Common myeloid progenitor, CD34-positive (primary cell): ENCODE measurements around the gene AIFM1.

Experiments
- CTCF ChIA-PET: fragments of 350-600 bp; sonication (Branson Sonifier 250); formaldehyde crosslinking; loops from one replicate; lab custom pipeline; 2021; ENCODE audit warnings: antibody characterized with exemption; lab: Charles Lee
- POLR2A ChIA-PET: fragments of 350-600 bp; sonication (Branson Sonifier 250); formaldehyde crosslinking; loops from one replicate; lab custom pipeline; 2021; ENCODE audit warnings: antibody characterized with exemption; lab: Charles Lee
- DNase-seq, 3 donors: peaks; one replicate each; pipeline versions ENCODE4 v3.0.0 to v3.0.0-alpha.2; 2013
- H3K27ac ChIP-seq, 2 experiments: 1 replicate in 1 of 2; 2 replicates in 1 of 2; pipeline ENCODE4 v1.7.0; 2013; ENCODE audit warnings: inconsistent platforms in 2 of 2, low read length in 2 of 2, mild to moderate bottlenecking in 2 of 2, low read depth in 1 of 2, moderate library complexity in 1 of 2; ENCODE audit not compliant: severe bottlenecking in 2 of 2, insufficient read depth in 1 of 2, poor library complexity in 1 of 2
- H3K27me3 ChIP-seq, 5 experiments: replicated peaks in 2 of 5; 1 replicate in 3 of 5; 2 replicates in 2 of 5; pipeline versions ENCODE4 v1.6.1 to v1.7.0; 2013; ENCODE audit warnings: low read length in 4 of 5, mild to moderate bottlenecking in 2 of 5, moderate library complexity in 2 of 5, inconsistent platforms in 1 of 5; ENCODE audit not compliant: insufficient read depth in 5 of 5, control insufficient read depth in 4 of 5
- H3K36me3 ChIP-seq, 4 experiments: 1 replicate in 2 of 4; 2 replicates in 2 of 4; pipeline versions ENCODE4 v1.6.1 to v1.7.0; 2013; ENCODE audit warnings: low read length in 3 of 4, control low read depth in 1 of 4, mild to moderate bottlenecking in 1 of 4; ENCODE audit not compliant: control insufficient read depth in 4 of 4, insufficient read depth in 4 of 4
- H3K4me1 ChIP-seq, 4 experiments: 1 replicate in 3 of 4; 2 replicates in 1 of 4; pipeline versions ENCODE4 v1.6.1 to v1.7.1; 2013; ENCODE audit warnings: low read length in 3 of 4, mild to moderate bottlenecking in 3 of 4, control low read depth in 1 of 4, inconsistent platforms in 1 of 4, moderate library complexity in 1 of 4; ENCODE audit not compliant: control insufficient read depth in 4 of 4, insufficient read depth in 4 of 4; ENCODE audit errors: control extremely low read depth in 1 of 4
- H3K4me3 ChIP-seq, 7 experiments: 1 replicate in 4 of 7; 2 replicates in 3 of 7; pipeline versions ENCODE4 v1.5.1 to v1.7.0; 2013; ENCODE audit warnings: mild to moderate bottlenecking in 7 of 7, low read length in 6 of 7, moderate library complexity in 6 of 7, inconsistent platforms in 2 of 7, low read depth in 2 of 7, control low read depth in 1 of 7; ENCODE audit not compliant: insufficient read depth in 4 of 7, control insufficient read depth in 1 of 7; ENCODE audit errors: extremely low read depth in 1 of 7
- H3K9me3 ChIP-seq, 5 experiments: 1 replicate in 4 of 5; 2 replicates in 1 of 5; pipeline versions ENCODE4 v1.6.1 to v1.7.1; 2013; ENCODE audit warnings: low read length in 4 of 5, mild to moderate bottlenecking in 2 of 5, inconsistent platforms in 1 of 5, low read depth in 1 of 5, moderate library complexity in 1 of 5; ENCODE audit not compliant: control insufficient read depth in 4 of 5, insufficient read depth in 2 of 5; ENCODE audit errors: control extremely low read depth in 1 of 5
- WGBS: methylation state at CpG from one replicate; pipeline ENCODE4 v1.1.5; 2013; ENCODE audit not compliant: insufficient coverage; 5-methylcytosine and 5-hydroxymethylcytosine counted together

The AIFM1 gene

DNA sequence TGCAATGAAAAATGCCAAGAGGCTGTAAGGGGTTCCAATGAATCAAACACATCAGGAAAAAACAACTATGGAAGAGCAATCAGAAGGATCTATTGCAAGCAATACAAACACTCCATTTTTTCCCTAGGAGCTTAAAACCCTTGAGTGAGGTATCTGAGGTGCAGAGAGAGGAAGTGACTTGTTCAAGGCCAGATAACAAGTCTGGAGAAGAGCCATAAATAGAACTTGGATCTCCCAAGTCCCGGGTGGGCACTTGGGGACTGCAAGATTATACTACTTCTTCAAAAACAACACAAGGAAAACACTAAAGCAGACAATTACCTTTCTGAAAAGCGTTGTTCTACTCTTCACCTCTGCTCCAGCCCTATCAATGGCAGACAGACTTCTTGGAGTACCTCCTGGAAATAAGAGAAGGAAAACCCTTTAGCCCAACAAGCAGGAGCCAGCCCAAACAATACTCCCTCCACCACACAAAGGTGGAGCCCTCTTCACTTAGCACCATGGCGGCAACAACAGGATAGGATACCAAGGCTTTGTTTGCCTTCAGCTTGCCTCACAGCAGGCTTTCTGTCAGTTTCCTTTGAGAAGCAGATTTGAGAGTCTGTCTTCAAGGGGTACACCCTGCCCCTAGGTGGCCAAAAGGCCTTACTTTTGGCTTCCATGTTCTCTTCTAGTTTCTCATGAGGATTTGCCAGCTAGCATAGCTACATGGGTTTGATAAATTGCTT lies 26.0 kb downstream of the AIFM1 start:
- DNase-seq, result peak in 2 of 3 donors; percentile 24 to 32
- Histone ChIP-seq H3K4me1 (peaks cover 0 to 7% (median 0%) of the 10 kb centered on the region in 4 experiments), H3K27me3 (no peaks in the 10 kb centered on the region), H3K36me3 (peaks cover 0 to 42% (median 17%) of the 10 kb centered on the region in 4 experiments), H3K9me3 (no peaks in the 10 kb centered on the region), H3K27ac (no peak overlapping the region), H3K4me3 (no peak overlapping the region)
- CTCF ChIA-PET, result interaction anchor here (1.3 to 2.4 kb wide), 3 partner anchors 9 to 62 kb away, joined by 3 to 8 read pairs (median 4); no protein-coding TSS in a partner anchor
- 59% methylated on average over 2 of the region's 3 CpGs for WGBS
- POLR2A ChIA-PET, result no interaction called here

DNA sequence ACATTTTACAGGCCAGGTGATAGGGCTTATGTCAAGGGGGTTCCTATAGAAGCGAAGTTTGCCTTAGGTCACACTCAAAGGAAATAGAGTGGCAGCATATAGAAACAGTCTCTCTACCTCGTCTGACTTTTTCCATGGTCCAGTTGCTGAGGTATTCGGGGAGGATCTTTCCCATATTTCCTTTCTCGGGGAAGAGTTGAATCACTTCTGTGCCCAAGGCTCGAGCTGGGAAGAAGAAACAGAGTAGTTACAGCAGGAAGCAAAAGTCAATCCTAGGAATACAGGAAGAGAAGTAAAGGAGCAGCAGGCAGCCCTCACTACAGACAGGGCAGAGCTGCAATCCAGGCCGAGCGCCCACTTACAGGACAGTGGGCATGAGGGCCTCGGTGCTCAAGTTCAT lies 28.7 kb downstream of the AIFM1 start:
- H3K4me1 ChIP-seq, result peaks cover 0 to 7% (median 0%) of the 10 kb centered on the region in 4 experiments
- H3K27ac ChIP-seq, result no peak overlapping the region
- H3K27me3 ChIP-seq, result no peaks in the 10 kb centered on the region
- ChIA-PET POLR2A (no interaction called here), CTCF (no interaction called here)
- no peak for DNase-seq
- peaks cover 0 to 37% (median 17%) of the 10 kb centered on the region in 4 experiments for H3K36me3 ChIP-seq
- WGBS, result 89% methylated on average over 8 of the region's 8 CpGs
- no peak overlapping the region for H3K4me3 ChIP-seq
- H3K9me3 ChIP-seq, result no peaks in the 10 kb centered on the region

GRCh38 chrX:130136496-130136895 lies 29.1 kb downstream of the AIFM1 start:
- no peaks in the 10 kb centered on the region for H3K9me3 ChIP-seq
- no peak for DNase-seq
- POLR2A ChIA-PET, result no interaction called here
- H3K36me3 ChIP-seq, result peaks cover 0 to 38% (median 17%) of the 10 kb centered on the region in 4 experiments
- H3K4me1 ChIP-seq, result peaks cover 0 to 7% (median 0%) of the 10 kb centered on the region in 4 experiments
- H3K27me3 ChIP-seq, result no peaks in the 10 kb centered on the region
- 62% methylated on average over 2 of the region's 5 CpGs for WGBS
- no peak overlapping the region for H3K4me3 ChIP-seq
- CTCF ChIA-PET, result no interaction called here
- no peak overlapping the region for H3K27ac ChIP-seq

GRCh38 chrX:130130990-130131389 lies 34.7 kb downstream of the AIFM1 start:
- Histone ChIP-seq H3K36me3 (peaks cover 0 to 51% (median 26%) of the 10 kb centered on the region in 4 experiments), H3K4me3 (no peak overlapping the region), H3K9me3 (no peaks in the 10 kb centered on the region), H3K4me1 (no peaks in the 10 kb centered on the region), H3K27ac (no peak overlapping the region), H3K27me3 (no peaks in the 10 kb centered on the region)
- DNase-seq, result no peak
- ChIA-PET CTCF (interaction anchor here (0.9 to 1.4 kb wide), 3 partner anchors 8 to 70 kb away, joined by 3 to 4 read pairs (median 4); no protein-coding TSS in a partner anchor), POLR2A (no interaction called here)
- WGBS, result 97% methylated on average over 5 of the region's 5 CpGs

GRCh38 chrX:130125091-130125874 lies 40.4 kb downstream of the AIFM1 start:
- no peak for DNase-seq
- peaks cover 0 to 27% (median 14%) of the 10 kb centered on the region in 4 experiments for H3K36me3 ChIP-seq
- peaks cover 0 to 9% (median 6%) of the 10 kb centered on the region in 4 experiments for H3K4me1 ChIP-seq
- H3K27ac ChIP-seq, result no peak overlapping the region
- no peaks in the 10 kb centered on the region for H3K9me3 ChIP-seq
- CTCF ChIA-PET, result no interaction called here
- POLR2A ChIA-PET, result no interaction called here
- no peak overlapping the region for H3K4me3 ChIP-seq
- 85% methylated on average over 8 of the region's 13 CpGs for WGBS
- peaks cover 0 to 6% (median 0%) of the 10 kb centered on the region in 5 experiments for H3K27me3 ChIP-seq

DNA sequence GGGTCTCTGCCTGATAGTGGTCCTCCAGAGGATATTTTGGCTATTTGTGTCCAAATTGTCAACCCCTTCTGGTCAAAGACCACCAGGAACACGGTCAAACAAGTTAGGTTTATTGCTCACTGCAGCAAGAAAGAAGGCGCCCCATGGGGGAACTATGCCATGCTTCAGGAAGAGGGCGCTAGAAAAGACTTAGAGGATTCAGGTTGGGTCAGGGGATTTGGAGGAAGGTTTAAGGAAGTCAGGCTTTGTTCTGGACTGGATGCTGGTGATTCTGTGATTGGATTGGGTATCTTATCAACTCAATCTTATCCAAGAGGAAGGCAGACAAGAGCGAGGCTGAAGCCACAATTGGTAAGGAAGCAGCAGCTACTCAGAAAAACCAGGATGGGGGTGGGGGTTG lies 41.1 kb downstream of the AIFM1 start:
- no peak overlapping the region for H3K27ac ChIP-seq
- no peaks in the 10 kb centered on the region for H3K9me3 ChIP-seq
- 69% methylated on average over 4 of the region's 4 CpGs for WGBS
- no peak overlapping the region for H3K4me3 ChIP-seq
- peaks cover 0 to 6% (median 0%) of the 10 kb centered on the region in 5 experiments for H3K27me3 ChIP-seq
- no peak for DNase-seq
- CTCF ChIA-PET, result no interaction called here
- peaks cover 0 to 16% (median 10%) of the 10 kb centered on the region in 4 experiments for H3K4me1 ChIP-seq
- POLR2A ChIA-PET, result no interaction called here
- H3K36me3 ChIP-seq, result peaks cover 0 to 21% (median 12%) of the 10 kb centered on the region in 4 experiments
